Neural cell (in vitro differentiated cells): ENCODE data around the gene UBE2QL1. TPM values are rescaled to one million over a fixed set of nuclear protein-coding genes. Genes with fewer than 3 reads are reported as not detected.

ENCODE experiments used
- H2AFZ ChIP-seq: fragments of 200-600, 300-800 bp; sonication (generic), shearing (Covaris generic); 2 replicates; pipeline ENCODE4 v1.6.0; 2014; ENCODE audit warnings: low read depth, mild to moderate bottlenecking, antibody characterized with exemption, low read length, moderate library complexity
- H3F3A ChIP-seq: fragments of 200-600 bp; shearing (Covaris generic); 2 replicates; pipeline ENCODE4 v1.6.1; 2016; ENCODE audit warnings: mild to moderate bottlenecking, moderate library complexity, mixed read lengths, antibody characterized with exemption, low read length; ENCODE audit not compliant: insufficient read depth, poor library complexity, severe bottlenecking
- H3K27ac ChIP-seq: fragments of 200-600, 300-800 bp; sonication (generic), shearing (Covaris generic); 2 replicates; pipeline ENCODE4 v1.5.1; 2014; ENCODE audit warnings: mild to moderate bottlenecking, low read length, moderate library complexity
- H3K27me3 ChIP-seq: fragments of 300-800, 200-600 bp; sonication (generic), shearing (Covaris generic); 2 replicates; pipeline ENCODE4 v1.6.0; 2014; ENCODE audit warnings: mild to moderate bottlenecking, low read depth, low read length, moderate library complexity; ENCODE audit not compliant: insufficient read depth
- H3K36me3 ChIP-seq: fragments of 300-800, 200-600 bp; sonication (generic), shearing (Covaris generic); 2 replicates; pipeline ENCODE4 v1.5.1; 2014; ENCODE audit warnings: mild to moderate bottlenecking, antibody characterized with exemption, low read length, moderate library complexity; ENCODE audit not compliant: insufficient read depth
- H3K4me2 ChIP-seq: fragments of 300-800, 200-600 bp; sonication (generic), shearing (Covaris generic); 2 replicates; pipeline ENCODE4 v1.6.0; 2014; ENCODE audit warnings: mild to moderate bottlenecking, low read length
- H3K4me3 ChIP-seq: fragments of 300-800, 200-600 bp; sonication (generic), shearing (Covaris generic); 2 replicates; pipeline ENCODE4 v1.5.1; 2014; ENCODE audit warnings: mild to moderate bottlenecking, low read length, moderate library complexity
- H3K79me2 ChIP-seq: fragments of 200-600 bp; shearing (Covaris generic); replicated peaks from 2 replicates; pipeline ENCODE4 v1.6.0; 2014; ENCODE audit warnings: mild to moderate bottlenecking, low read length, moderate library complexity; ENCODE audit not compliant: insufficient read depth
- H3K9ac ChIP-seq: fragments of 300-800, 200-600 bp; sonication (generic), shearing (Covaris generic); 2 replicates; pipeline ENCODE4 v1.6.1; 2016; ENCODE audit warnings: mild to moderate bottlenecking, low read length, mixed read lengths
- H3K9me2 ChIP-seq: fragments of 200-600 bp; shearing (Covaris generic); 2 replicates; pipeline ENCODE4 v1.6.1; 2016; ENCODE audit warnings: mild to moderate bottlenecking, low read length, mixed read lengths; ENCODE audit not compliant: insufficient read depth
- H3K9me3 ChIP-seq: fragments of 200-600, 300-800 bp; sonication (generic), shearing (Covaris generic); 2 replicates; pipeline ENCODE4 v1.6.1; 2016; ENCODE audit warnings: mild to moderate bottlenecking, mixed run types, low read length, moderate library complexity, mixed read lengths
- H4K20me1 ChIP-seq: fragments of 200-600 bp; shearing (Covaris generic); 2 replicates; pipeline ENCODE4 v1.6.1; 2016; ENCODE audit warnings: mild to moderate bottlenecking, mixed run types; ENCODE audit not compliant: insufficient read depth
- EP300 ChIP-seq: fragments of 450-650 bp; conservative IDR thresholded peaks from 2 replicates; pipeline ENCODE4 v1.6.1; 2014; ENCODE audit warnings: antibody characterized with exemption, mild to moderate bottlenecking, moderate library complexity; ENCODE audit not compliant: poor library complexity, severe bottlenecking
- EZH2 ChIP-seq: fragments of 200-600, 300-800 bp; shearing (Covaris generic), sonication (generic); IDR thresholded peaks from 2 replicates; pipeline ENCODE4 v1.6.1; 2014; ENCODE audit warnings: antibody characterized with exemption, low read length, borderline replicate concordance, mild to moderate bottlenecking; ENCODE audit not compliant: insufficient read depth, poor library complexity, severe bottlenecking
- MXI1 ChIP-seq: fragments of 450-650 bp; conservative IDR thresholded peaks from 2 replicates; pipeline ENCODE4 v1.6.1; 2014; ENCODE audit warnings: antibody characterized with exemption, mild to moderate bottlenecking; ENCODE audit not compliant: poor library complexity, severe bottlenecking
- POLR2AphosphoS5 ChIP-seq: IDR thresholded peaks from 2 replicates; pipeline ENCODE4 v1.6.1; 2012
- RAD21 ChIP-seq: fragments of 450-650 bp; conservative IDR thresholded peaks from 2 replicates; pipeline ENCODE4 v1.6.1; 2014; ENCODE audit warnings: antibody characterized with exemption, mild to moderate bottlenecking, moderate library complexity
- SMC3 ChIP-seq: fragments of 450-650 bp; conservative IDR thresholded peaks from 2 replicates; pipeline ENCODE4 v1.6.1; 2014; ENCODE audit warnings: antibody characterized with exemption, mild to moderate bottlenecking, moderate library complexity; ENCODE audit not compliant: poor library complexity
- TAF1 ChIP-seq: IDR thresholded peaks from 2 replicates; pipeline ENCODE4 v1.6.1; 2012; ENCODE audit warnings: low read depth
- polyA plus RNA-seq: library from polyadenylated mRNA; depleted of rRNA; stranded (reverse); fragments of >200 nt; gene quantifications from 2 replicates; pipeline ENCODE4 v1.2.3, GENCODE V29; 2014
- TF ChIP-seq, protein P1 (sequence below): IDR thresholded peaks from 2 replicates; pipeline ENCODE4 v1.6.1; 2012; ENCODE audit warnings: borderline replicate concordance
- TF ChIP-seq, protein P2 (sequence below): fragments of 450-650 bp; IDR thresholded peaks from 2 replicates; pipeline ENCODE4 v1.5.1; 2014; ENCODE audit warnings: antibody characterized with exemption, mild to moderate bottlenecking, moderate library complexity; ENCODE audit not compliant: poor library complexity, severe bottlenecking

The UBE2QL1 gene
- polyA plus RNA-seq, 1 donor from 2014 or later = 13.8 TPM

GRCh38 chr5:6446042-6446441 lies 2.6 kb upstream of the UBE2QL1 start:
- TF ChIP-seq SMC3 (no peak), EP300 (no peak), POLR2AphosphoS5 (no peak), RAD21 (no peak), MXI1 (no peak), EZH2 (no peak), TAF1 (no peak)
- TF ChIP-seq, protein P1, sequence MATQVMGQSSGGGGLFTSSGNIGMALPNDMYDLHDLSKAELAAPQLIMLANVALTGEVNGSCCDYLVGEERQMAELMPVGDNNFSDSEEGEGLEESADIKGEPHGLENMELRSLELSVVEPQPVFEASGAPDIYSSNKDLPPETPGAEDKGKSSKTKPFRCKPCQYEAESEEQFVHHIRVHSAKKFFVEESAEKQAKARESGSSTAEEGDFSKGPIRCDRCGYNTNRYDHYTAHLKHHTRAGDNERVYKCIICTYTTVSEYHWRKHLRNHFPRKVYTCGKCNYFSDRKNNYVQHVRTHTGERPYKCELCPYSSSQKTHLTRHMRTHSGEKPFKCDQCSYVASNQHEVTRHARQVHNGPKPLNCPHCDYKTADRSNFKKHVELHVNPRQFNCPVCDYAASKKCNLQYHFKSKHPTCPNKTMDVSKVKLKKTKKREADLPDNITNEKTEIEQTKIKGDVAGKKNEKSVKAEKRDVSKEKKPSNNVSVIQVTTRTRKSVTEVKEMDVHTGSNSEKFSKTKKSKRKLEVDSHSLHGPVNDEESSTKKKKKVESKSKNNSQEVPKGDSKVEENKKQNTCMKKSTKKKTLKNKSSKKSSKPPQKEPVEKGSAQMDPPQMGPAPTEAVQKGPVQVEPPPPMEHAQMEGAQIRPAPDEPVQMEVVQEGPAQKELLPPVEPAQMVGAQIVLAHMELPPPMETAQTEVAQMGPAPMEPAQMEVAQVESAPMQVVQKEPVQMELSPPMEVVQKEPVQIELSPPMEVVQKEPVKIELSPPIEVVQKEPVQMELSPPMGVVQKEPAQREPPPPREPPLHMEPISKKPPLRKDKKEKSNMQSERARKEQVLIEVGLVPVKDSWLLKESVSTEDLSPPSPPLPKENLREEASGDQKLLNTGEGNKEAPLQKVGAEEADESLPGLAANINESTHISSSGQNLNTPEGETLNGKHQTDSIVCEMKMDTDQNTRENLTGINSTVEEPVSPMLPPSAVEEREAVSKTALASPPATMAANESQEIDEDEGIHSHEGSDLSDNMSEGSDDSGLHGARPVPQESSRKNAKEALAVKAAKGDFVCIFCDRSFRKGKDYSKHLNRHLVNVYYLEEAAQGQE = no peak
- TF ChIP-seq, protein P2, sequence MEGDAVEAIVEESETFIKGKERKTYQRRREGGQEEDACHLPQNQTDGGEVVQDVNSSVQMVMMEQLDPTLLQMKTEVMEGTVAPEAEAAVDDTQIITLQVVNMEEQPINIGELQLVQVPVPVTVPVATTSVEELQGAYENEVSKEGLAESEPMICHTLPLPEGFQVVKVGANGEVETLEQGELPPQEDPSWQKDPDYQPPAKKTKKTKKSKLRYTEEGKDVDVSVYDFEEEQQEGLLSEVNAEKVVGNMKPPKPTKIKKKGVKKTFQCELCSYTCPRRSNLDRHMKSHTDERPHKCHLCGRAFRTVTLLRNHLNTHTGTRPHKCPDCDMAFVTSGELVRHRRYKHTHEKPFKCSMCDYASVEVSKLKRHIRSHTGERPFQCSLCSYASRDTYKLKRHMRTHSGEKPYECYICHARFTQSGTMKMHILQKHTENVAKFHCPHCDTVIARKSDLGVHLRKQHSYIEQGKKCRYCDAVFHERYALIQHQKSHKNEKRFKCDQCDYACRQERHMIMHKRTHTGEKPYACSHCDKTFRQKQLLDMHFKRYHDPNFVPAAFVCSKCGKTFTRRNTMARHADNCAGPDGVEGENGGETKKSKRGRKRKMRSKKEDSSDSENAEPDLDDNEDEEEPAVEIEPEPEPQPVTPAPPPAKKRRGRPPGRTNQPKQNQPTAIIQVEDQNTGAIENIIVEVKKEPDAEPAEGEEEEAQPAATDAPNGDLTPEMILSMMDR = no peak
- H3K4me2 ChIP-seq = no peak overlapping the region
- peaks cover 4% of the 10 kb centered on the region for H3K79me2 ChIP-seq
- H3K27me3 ChIP-seq = peaks cover 4% of the 10 kb centered on the region
- no peak overlapping the region for H3K4me3 ChIP-seq
- H3K9me3 ChIP-seq = no peaks in the 10 kb centered on the region
- H3K9ac ChIP-seq = no peak overlapping the region
- H3K27ac ChIP-seq = no peak overlapping the region
- no peaks in the 10 kb centered on the region for H3K9me2 ChIP-seq
- H2AFZ ChIP-seq = no peak overlapping the region
- H3F3A ChIP-seq = no peaks in the 10 kb centered on the region
- H4K20me1 ChIP-seq = peaks cover 5% of the 10 kb centered on the region
- H3K36me3 ChIP-seq = no peaks in the 10 kb centered on the region

DNA sequence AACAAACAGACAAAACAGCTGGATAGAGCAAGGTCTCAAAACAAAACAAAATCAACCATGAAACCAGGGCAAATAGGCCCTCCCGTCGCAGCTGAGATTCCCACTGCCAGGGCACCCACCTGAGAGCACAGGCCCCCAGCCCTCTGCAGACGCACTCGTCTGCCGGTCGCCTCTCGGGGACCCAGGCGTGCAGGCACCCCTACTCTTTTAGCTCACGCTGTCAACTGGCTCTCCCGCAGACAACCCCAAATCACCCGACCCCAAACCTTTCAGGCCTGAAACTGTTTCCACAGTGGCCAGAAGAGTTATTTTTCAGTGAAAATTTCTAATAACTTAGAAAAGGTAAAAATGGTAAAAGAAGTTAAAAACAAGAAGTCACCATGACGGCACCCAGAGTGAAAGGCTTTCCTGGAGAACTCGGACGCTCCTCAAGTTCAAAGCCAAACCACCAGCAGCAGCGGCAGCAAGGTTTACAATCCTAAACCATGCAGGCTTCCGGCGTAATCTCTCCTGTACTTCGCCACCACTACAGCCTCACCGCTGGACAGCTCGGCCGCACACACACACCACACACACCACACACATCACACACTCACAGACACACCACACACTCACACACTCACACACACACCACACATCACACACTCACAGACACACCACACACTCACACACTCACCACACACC lies 1.9 kb upstream of the UBE2QL1 start:
- Histone ChIP-seq H3K36me3 (no peaks in the 10 kb centered on the region), H3K9ac (no peak overlapping the region), H3K27me3 (peaks cover 4% of the 10 kb centered on the region), H3K9me3 (no peaks in the 10 kb centered on the region), H3K4me3 (no peak overlapping the region), H3K9me2 (no peaks in the 10 kb centered on the region), H3K27ac (no peak overlapping the region), H3K4me2 (no peak overlapping the region), H4K20me1 (peaks cover 5% of the 10 kb centered on the region), H3K79me2 (peaks cover 9% of the 10 kb centered on the region), H2AFZ (no peak overlapping the region), H3F3A (no peaks in the 10 kb centered on the region)
- TF ChIP-seq, protein P2 = no peak
- TF ChIP-seq EP300 = no peak
- TF ChIP-seq, protein P1 = no peak
- TF ChIP-seq EZH2 = no peak
- no peak for TF ChIP-seq TAF1
- TF ChIP-seq POLR2AphosphoS5 = no peak
- no peak for TF ChIP-seq SMC3
- TF ChIP-seq RAD21 = no peak
